SK-N-SH (cell line): ENCODE results near the gene CAPZA2.

Source experiments
- ELF1 ChIP-seq: IDR thresholded peaks from 2 replicates; pipeline ENCODE4 v1.4.0; 2012
- EP300 ChIP-seq, 2 experiments: IDR thresholded peaks; 2 replicates each; pipeline versions ENCODE4 v1.4.0 to v1.6.1; 2012; ENCODE audit warnings: borderline replicate concordance in 1 of 2, low read depth in 1 of 2, low read length in 1 of 2
- NRF1 ChIP-seq: IDR thresholded peaks from 2 replicates; pipeline ENCODE4 v1.6.1; 2012; ENCODE audit warnings: low read depth, mild to moderate bottlenecking, low read length
- POLR2AphosphoS5 ChIP-seq: IDR thresholded peaks from 2 replicates; pipeline ENCODE4 v1.6.1; 2012; ENCODE audit warnings: low read depth, low read length
- RAD21 ChIP-seq: IDR thresholded peaks from 2 replicates; pipeline ENCODE4 v1.6.1; 2012; ENCODE audit warnings: mild to moderate bottlenecking, low read length
- YY1 ChIP-seq: IDR thresholded peaks from 2 replicates; pipeline ENCODE4 v1.4.0; 2012; ENCODE audit warnings: low read depth, mild to moderate bottlenecking
- TF ChIP-seq, protein P1 (sequence below): IDR thresholded peaks from 2 replicates; pipeline ENCODE4; 2012
- TF ChIP-seq, protein P2 (sequence below): fragments of 200-600 bp; sonication (generic); IDR thresholded peaks from 2 replicates; pipeline ENCODE4 v1.6.1; 2017; ENCODE audit warnings: antibody characterized with exemption, mild to moderate bottlenecking, moderate library complexity

DNA sequence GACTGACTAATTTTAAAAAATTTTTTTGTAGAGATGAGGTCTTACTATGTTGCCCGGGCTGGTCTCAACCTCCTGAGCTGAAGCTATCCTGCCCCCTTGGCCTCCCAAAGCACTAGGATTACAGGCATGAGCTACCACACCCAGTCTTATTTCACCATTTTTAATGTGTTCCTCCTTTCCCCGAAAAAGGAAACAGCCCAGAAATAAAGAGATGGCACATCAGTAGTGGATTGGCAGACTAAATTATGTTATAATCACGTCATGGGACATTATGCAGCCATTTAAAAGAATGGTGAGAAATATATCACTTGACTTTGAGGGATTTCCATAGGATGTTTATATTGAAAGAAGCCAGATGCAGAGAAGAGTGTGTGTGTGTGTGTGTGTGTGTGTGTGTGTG lies 40.5 kb downstream of the CAPZA2 start:
- TF ChIP-seq YY1 (no peak), RAD21 (no peak), EP300 (IDR thresholded peaks at IDR 0.05; ENCODE audit: borderline replicate concordance in 1 of 2, low read depth in 1 of 2, low read length in 1 of 2) (no peak), POLR2AphosphoS5 (no peak), ELF1 (no peak), NRF1 (no peak)
- TF ChIP-seq, protein P1, sequence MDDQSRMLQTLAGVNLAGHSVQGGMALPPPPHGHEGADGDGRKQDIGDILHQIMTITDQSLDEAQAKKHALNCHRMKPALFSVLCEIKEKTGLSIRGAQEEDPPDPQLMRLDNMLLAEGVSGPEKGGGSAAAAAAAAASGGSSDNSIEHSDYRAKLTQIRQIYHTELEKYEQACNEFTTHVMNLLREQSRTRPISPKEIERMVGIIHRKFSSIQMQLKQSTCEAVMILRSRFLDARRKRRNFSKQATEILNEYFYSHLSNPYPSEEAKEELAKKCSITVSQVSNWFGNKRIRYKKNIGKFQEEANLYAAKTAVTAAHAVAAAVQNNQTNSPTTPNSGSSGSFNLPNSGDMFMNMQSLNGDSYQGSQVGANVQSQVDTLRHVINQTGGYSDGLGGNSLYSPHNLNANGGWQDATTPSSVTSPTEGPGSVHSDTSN, result no peak
- TF ChIP-seq, protein P2, sequence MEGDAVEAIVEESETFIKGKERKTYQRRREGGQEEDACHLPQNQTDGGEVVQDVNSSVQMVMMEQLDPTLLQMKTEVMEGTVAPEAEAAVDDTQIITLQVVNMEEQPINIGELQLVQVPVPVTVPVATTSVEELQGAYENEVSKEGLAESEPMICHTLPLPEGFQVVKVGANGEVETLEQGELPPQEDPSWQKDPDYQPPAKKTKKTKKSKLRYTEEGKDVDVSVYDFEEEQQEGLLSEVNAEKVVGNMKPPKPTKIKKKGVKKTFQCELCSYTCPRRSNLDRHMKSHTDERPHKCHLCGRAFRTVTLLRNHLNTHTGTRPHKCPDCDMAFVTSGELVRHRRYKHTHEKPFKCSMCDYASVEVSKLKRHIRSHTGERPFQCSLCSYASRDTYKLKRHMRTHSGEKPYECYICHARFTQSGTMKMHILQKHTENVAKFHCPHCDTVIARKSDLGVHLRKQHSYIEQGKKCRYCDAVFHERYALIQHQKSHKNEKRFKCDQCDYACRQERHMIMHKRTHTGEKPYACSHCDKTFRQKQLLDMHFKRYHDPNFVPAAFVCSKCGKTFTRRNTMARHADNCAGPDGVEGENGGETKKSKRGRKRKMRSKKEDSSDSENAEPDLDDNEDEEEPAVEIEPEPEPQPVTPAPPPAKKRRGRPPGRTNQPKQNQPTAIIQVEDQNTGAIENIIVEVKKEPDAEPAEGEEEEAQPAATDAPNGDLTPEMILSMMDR, result no peak
